DND-41 (cell line): ENCODE results near the gene ITGB5.

ENCODE experiments used
- CTCF ChIP-seq: IDR thresholded peaks from 2 replicates; pipeline ENCODE4 v1.5.1; 2012; ENCODE audit warnings: borderline replicate concordance, low read length, moderate library complexity, mild to moderate bottlenecking; ENCODE audit not compliant: poor library complexity, severe bottlenecking; ENCODE audit errors: extremely low read depth
- EZH2 ChIP-seq: IDR thresholded peaks from 3 replicates; pipeline ENCODE4 v1.6.1; 2012; ENCODE audit warnings: borderline replicate concordance, low read depth, mild to moderate bottlenecking, moderate library complexity, low read length, inconsistent platforms; ENCODE audit not compliant: severe bottlenecking

- TF ChIP-seq CTCF (no peak), EZH2 (no peak)
Observed at GRCh38 chr3:124934577-124934976, 47.4 kb upstream of the ITGB5 start, which contains the start of gene MUC13.
